H1 (cell line): ENCODE measurements around the gene DIDO1. TPM values are rescaled to one million over a fixed set of nuclear protein-coding genes. Genes with fewer than 3 reads are reported as not detected.

ENCODE experiments used
- CHD7 ChIP-seq: fragments of 300-600 bp; sonication (generic); IDR thresholded peaks from 2 replicates; pipeline ENCODE4 v1.7.1; 2012; ENCODE audit warnings: low read length, moderate library complexity, mild to moderate bottlenecking, inconsistent platforms; ENCODE audit not compliant: insufficient replicate concordance
- MAX ChIP-seq: IDR thresholded peaks from 2 replicates; pipeline ENCODE4 v1.6.1; 2012; ENCODE audit warnings: inconsistent platforms
- SP2 ChIP-seq: IDR thresholded peaks from 2 replicates; pipeline ENCODE4 v1.6.1; 2012; ENCODE audit warnings: mild to moderate bottlenecking, low read length, inconsistent platforms
- SP4 ChIP-seq: IDR thresholded peaks from 2 replicates; pipeline ENCODE4 v1.6.1; 2012; ENCODE audit warnings: low read length, inconsistent platforms
- polyA plus RNA-seq, 7 experiments: library from polyadenylated mRNA; depleted of rRNA in 3 of 7; stranded (reverse) in 5 of 7; unstranded in 2 of 7; fragments of >200 nt in 5 of 7; fragments of 200-250 nt in 2 of 7; gene quantifications; 1 replicate in 5 of 7; 2 replicates in 1 of 7; 4 replicates in 1 of 7; pipeline versions ENCODE4 v1.2.1 to v1.2.3, GENCODE V29; 2011 to 2013; ENCODE audit warnings: missing spikeins in 2 of 7, mixed read lengths in 2 of 7
- total RNA-seq: library from RNA; stranded (reverse); fragmentation: NEBNext Ultra II Directional; extraction: Animal tissue kit (Norgen Biotek cat#: 25700); gene quantifications from 2 replicates; pipeline ENCODE4 v1.2.1, GENCODE V29; 2021

DIDO1 gene
- total and polyA plus RNA-seq, 2 of the 8 experiments (the other 6 are each of a cell fraction or from before 2014, with no cell fraction given) = 53.6 to 82.8 TPM

GRCh38 chr20:62964700-62965099 is 38.4 kb upstream of the DIDO1 start (continued):
- TF ChIP-seq MAX (no peak), CHD7 (no peak), SP4 (no peak), SP2 (no peak)
